HTR-8/SVneo (cell line): ENCODE data around the gene S100A4.

ENCODE experiments used
- DNase-seq: peaks from one replicate; pipeline ENCODE4 v3.0.0; 2011; ENCODE audit warnings: low spot score, mixed read lengths; ENCODE audit not compliant: insufficient read length
- FAIRE-seq: peaks from 2 replicates; lab custom pipeline; 2011; peaks lifted over from hg19 to GRCh38; lab: Jason Lieb, UNC

Gene S100A4

DNA sequence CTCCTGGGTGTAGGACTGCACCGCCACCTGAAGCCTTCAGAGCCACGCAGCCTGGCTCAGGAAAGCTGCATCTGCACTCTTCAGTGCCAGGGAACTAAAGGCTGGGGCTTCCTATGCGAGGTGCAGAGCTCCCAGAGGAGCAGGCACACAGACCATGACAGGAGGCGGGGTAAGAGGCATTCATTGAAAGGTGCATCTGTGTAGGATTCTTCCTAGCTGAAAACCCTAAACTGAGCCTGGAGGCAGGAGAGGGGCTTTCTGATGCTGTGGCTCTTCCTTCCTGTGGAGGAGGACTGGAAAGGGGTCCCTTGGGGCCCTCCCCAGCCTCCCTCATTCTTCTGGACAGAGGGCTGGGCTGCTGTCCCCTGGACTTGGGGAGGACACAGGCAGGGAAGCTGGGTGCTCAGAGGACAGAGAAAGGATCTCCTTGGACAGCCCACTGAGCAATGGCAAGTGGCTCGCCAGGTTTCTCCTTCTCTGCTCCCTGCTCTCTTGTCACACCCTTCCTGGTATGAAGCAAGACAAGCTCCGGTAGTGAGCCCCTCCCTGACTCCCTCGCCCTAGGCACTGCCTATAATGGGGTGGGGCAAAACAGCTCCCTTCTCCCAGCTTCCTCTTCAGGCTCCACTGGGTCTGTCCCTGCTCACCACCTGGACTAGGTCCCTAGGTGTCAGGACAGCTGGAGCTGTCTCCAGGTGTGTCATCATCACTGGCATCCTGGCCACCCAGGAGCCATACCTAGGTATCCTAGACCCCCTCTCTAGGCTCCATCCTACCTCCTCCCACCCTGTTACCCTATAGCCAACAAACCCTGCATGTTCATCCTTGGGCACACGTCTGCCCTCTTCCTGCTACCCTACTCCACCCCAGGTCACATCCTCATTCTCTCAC is 29.9 kb downstream of the S100A4 start:
- DNase-seq (no peak), FAIRE-seq (no peak)

DNA sequence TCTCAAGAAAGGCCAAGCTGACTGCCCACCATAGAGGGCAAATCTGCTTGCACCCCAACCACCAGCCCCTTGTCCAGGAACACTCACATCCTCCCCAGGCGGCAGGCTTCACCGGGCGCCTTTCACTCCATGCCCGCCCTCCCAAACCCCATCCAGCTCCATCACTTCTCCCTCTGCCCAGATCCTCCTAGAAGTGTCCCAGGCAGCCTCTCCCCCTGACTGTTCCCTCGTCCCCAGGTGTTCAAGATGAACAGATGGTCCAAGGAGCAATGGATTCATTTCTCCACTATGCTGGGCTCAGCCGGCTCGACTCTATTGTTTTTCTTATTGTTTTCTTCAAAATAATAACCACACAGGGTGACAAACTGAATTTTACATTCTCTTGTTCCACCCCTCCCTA is 31.9 kb downstream of the S100A4 start:
- no peak for FAIRE-seq

GRCh38 chr1:153513023-153513422 is 32.6 kb downstream of the S100A4 start:
- no peak for FAIRE-seq
- DNase-seq: no peak

More for the DNA sequence above, 31.9 kb downstream of the S100A4 start:
- no peak for DNase-seq

DNA sequence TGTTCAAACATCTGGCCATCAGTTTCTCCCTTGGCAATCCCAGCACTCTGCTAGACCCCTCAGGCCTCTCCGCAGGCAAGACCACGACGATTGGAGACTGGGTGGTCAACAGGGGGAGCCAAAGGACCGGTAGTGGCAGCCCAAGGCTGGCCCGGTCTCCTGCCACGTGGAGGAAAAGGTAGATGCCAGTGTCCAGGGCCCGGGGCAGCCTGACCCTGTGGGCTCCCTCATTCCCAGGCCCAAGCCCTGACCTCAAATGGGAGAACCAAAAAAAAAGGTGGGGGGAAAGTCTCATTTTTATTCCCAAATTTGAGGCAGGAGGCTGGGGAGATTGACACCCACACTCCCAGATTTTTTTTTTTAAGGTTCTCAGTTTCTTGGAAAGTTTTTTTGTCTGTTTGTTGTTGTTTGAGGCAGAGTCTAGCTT is 34.6 kb downstream of the S100A4 start:
- FAIRE-seq: no peak
- DNase-seq: peak; percentile 85

GRCh38 chr1:153509729-153510354 is 35.8 kb downstream of the S100A4 start:
- DNase-seq (no peak), FAIRE-seq (no peak)

DNA sequence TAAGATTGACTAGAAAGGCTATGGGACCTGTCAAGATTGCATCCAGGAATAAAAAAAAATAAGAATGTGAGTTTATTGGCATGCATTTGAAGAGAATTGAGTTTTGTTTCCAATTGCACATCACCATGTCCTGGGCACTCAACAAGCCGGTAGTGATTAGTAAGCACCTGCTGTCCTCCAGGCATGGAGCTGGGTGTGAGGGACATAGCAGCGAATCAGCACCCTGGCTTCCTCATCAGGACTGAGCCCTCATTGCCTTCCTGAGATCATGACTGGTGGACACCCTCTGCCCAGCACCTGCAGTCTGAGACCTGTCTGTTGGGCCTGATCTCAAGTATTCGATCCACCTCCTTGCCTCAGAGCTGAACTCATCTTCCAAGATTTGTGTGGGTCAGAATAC is 36.6 kb downstream of the S100A4 start:
- FAIRE-seq (no peak), DNase-seq (no peak)

DNA sequence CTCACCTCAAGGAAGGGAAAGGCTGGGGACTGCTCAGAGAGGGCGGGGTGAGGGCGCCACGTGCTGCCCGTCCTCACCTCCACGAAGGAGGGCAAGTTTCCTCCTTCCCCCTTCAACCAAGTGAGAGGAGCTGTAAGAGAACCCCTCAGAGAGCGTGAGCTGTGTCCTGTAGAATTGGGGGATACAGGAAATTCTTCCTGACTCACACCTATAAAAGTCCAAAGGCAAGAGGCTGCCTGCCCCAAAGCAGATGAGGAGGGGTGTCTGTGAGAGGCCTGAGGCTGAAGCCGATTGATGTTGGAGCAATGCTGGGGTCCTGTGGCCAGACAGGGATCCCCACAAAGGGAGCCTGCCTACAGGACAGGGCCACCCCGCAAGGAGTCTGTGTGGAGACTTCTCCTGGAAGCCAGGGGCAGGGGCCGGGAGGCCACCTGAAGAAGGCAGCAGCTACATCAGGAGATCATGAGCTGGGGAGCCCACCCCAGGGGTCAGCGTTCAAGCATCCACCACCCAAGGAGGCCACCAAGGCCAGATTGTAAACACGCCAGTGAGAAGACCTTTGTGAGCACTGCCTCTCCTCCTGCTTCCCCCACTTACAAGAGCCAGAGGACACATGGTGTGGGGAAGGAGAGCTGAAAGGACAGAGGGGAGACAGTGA is 37.6 kb downstream of the S100A4 start:
- no peak for FAIRE-seq
- DNase-seq: no peak

DNA sequence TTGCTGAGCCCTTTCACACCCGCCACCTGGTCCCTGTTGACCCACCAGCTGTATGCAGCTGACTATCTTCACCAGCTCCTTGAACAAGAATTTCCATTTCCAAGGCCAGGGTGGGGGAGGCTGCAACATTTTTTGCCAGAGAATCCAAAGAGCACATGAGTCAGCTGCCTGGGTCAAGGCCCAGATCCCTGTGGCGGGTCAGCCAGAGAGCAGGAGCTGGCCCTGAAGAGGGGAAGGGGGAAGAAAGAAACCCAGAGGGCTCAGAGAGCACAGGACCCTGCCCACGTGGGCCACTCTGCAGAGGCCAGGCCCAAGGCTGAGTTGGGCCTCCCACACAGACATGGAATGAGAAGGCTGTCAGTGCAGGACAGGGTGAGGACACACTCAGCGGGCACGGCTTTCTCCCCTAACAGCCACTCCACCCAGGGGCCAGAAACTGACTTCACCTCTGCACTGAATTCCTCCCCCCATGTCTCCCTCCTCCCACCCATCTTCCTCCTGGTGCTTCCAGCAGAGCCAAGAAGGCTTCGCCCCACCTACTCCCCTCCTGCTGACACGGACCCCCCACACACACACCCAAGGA is 38.7 kb downstream of the S100A4 start:
- no peak for DNase-seq
- FAIRE-seq: peak; percentile 42

- FAIRE-seq (no peak), DNase-seq (no peak)
Measured at GRCh38 chr1:153506386-153506785, 39.2 kb downstream of the S100A4 start.

DNA sequence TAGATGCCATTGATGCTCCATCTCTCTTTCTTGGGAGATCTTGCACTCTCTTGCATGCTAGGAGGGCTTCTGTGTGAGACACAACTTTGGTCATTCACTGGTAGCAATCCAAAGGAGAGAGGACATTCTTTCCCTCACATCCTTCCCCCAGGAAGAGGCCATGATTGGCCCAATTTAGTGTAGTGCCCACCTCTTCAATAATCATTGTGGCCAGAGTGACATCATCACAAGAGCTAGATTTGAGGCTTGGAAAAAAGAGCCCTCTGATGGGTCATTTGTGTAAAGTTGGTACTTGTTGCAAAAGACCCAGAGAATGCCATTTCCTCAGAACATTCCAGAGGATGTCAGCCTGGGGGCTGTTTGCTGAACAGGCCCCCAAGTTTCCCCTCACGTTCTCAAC is 40.0 kb downstream of the S100A4 start:
- no peak for DNase-seq
- no peak for FAIRE-seq

DNA sequence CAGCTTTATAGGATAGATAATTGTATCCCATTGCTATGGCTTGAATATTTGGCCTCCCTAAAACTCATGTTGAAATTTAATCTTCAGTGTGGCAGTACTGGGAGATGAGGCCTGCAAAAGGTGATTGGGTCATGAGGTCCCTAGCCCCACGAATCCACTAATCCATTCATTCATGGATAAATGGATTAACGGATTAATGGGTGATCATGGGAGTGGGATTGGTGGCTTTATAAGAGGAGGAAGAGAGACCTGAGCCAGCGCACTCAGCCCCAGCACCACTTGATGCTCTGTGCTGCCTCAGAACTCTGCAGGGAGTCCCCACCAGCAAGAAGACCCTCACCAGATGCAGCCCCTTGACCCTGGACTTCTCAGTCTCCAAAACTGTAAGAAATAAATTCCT is 41.8 kb downstream of the S100A4 start:
- DNase-seq (no peak), FAIRE-seq (no peak)

DNA sequence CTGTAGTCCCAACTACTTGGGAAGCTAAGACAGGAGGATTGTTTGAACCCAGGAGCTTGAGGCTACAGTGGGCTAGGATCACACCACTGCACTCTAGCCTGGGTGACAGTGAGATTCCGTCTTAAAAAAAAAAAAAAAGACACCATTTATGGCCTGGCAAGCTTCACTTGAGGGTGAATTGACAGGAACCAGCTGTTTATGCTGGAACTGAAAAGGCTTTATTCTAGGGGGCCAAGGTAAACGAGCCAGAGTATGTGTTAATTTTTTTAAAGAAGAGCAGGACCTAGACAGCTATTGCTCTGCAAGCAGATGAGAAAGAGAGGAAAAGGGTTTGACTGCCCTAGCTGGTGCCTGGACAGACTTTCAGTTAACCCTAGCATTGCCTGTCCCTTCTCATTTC is 46.9 kb downstream of the S100A4 start:
- FAIRE-seq: no peak
- DNase-seq: no peak

- no peak for FAIRE-seq
- no peak for DNase-seq
Measured at GRCh38 chr1:153495536-153495935, 50.1 kb downstream of the S100A4 start.

DNA sequence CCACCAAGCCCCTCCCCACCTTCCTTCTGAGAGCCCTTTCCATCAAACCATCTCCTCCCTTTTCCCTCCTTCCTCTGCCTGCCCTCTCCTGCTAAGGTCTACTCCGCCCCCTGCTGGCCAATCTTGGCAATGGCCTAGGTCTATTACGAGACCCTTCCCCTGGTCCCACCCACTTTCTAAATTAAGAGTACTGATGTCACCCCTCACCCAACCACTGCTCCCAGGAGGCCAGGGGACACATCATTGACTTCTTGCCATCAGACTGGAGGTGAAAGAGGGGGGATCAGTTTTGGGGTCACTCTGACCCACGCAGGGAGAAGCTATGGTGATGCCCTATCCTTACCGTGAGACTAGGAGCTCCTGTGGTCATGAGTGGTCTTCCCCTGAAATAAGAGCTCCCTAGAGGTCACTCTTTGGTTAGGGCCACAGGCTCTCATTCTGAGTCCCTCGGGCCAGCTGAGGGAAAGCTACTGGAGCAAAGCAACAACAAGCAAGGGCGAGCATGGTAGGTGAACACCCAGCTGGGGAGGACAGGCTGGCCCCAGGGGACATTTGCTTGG is 50.5 kb downstream of the S100A4 start:
- DNase-seq (peak; percentile 42), FAIRE-seq (no peak)
